ENCODE measurements around the gene DDX6.

- TF ChIP-seq POLR2A (IDR thresholded peaks at IDR 0.05) (no peak), CTCF (IDR thresholded peaks at IDR 0.05) (no peak)
Observed at GRCh38 chr11:118799372-118799771, 8.4 kb upstream of the DDX6 start.
